ENCODE results near the gene HLA-DQB1.

HLA-DQB1 gene

GRCh38 chr6:32689531-32690501 is 23.4 kb upstream of the HLA-DQB1 start:
- Histone ChIP-seq H2BK5ac (ENCODE audit: low read depth, low read length, poor library complexity, severe bottlenecking) (no peak overlapping the region), H3K4me3 (ENCODE audit: insufficient read depth in 1 of 2, low read depth in 1 of 2, low read length in 2 of 2) (no peak overlapping the region), H2BK15ac (ENCODE audit: low read depth, poor library complexity, severe bottlenecking) (no peak overlapping the region), H3K4me2 (ENCODE audit: low read length, poor library complexity, severe bottlenecking) (no peak overlapping the region), H3K18ac (ENCODE audit: low read depth in 1 of 2, low read length in 2 of 2) (no peak overlapping the region), H2BK12ac (ENCODE audit: low read length in 2 of 2) (no peak overlapping the region), H3K9me3 (ENCODE audit: control insufficient read depth, low read length) (no peaks in the 10 kb centered on the region), H3K27me3 (ENCODE audit: control insufficient read depth in 1 of 2, insufficient read depth in 1 of 2, low read length in 2 of 2) (peaks cover 3 to 32% of the 10 kb centered on the region in 2 experiments), H3K23ac (ENCODE audit: low read length in 2 of 2) (no peak overlapping the region), H3K9ac (ENCODE audit: low read length) (no peak overlapping the region), H3K79me1 (replicated peaks; ENCODE audit: low read length, poor library complexity, severe bottlenecking) (no peaks in the 10 kb centered on the region), H3K14ac (ENCODE audit: low read length in 2 of 2) (no peak overlapping the region), H3K4me1 (ENCODE audit: control insufficient read depth, insufficient read depth, low read depth, low read length) (no peaks in the 10 kb centered on the region), H3K4ac (ENCODE audit: low read depth in 1 of 2, low read length in 2 of 2) (no peak overlapping the region), H4K8ac (ENCODE audit: low read length) (no peak overlapping the region), H2AK5ac (ENCODE audit: low read length, severe bottlenecking) (no peak overlapping the region), H3K27ac (ENCODE audit: low read length, poor library complexity, severe bottlenecking) (no peak overlapping the region), H4K91ac (ENCODE audit: low read length) (no peak overlapping the region), H3K36me3 (ENCODE audit: control insufficient read depth in 1 of 2, insufficient read depth in 2 of 2, low read depth in 1 of 2, low read length in 2 of 2) (no peaks in the 10 kb centered on the region), H2BK120ac (ENCODE audit: low read depth, low read length) (no peak overlapping the region), H2AFZ (ENCODE audit: low read depth, low read length) (no peak overlapping the region)
- WGBS, result 42% methylated on average over 3 of the region's 5 CpGs
- DNase-seq, result no peak

GRCh38 chr6:32685603-32686002 is 19.1 kb upstream of the HLA-DQB1 start:
- Histone ChIP-seq H3K4me1 (ENCODE audit: control insufficient read depth, insufficient read depth, low read depth, low read length) (no peaks in the 10 kb centered on the region), H2BK15ac (ENCODE audit: low read depth, poor library complexity, severe bottlenecking) (no peak overlapping the region), H3K36me3 (ENCODE audit: control insufficient read depth in 1 of 2, insufficient read depth in 2 of 2, low read depth in 1 of 2, low read length in 2 of 2) (no peaks in the 10 kb centered on the region), H4K91ac (ENCODE audit: low read length) (no peak overlapping the region), H4K8ac (ENCODE audit: low read length) (no peak overlapping the region), H2BK120ac (ENCODE audit: low read depth, low read length) (no peak overlapping the region), H3K14ac (ENCODE audit: low read length in 2 of 2) (no peak overlapping the region), H3K9me3 (ENCODE audit: control insufficient read depth, low read length) (peaks cover 4% of the 10 kb centered on the region), H3K4me3 (ENCODE audit: insufficient read depth in 1 of 2, low read depth in 1 of 2, low read length in 2 of 2) (no peak overlapping the region), H3K4ac (ENCODE audit: low read depth in 1 of 2, low read length in 2 of 2) (no peak overlapping the region), H2AK5ac (ENCODE audit: low read length, severe bottlenecking) (no peak overlapping the region), H3K9ac (ENCODE audit: low read length) (no peak overlapping the region), H2BK5ac (ENCODE audit: low read depth, low read length, poor library complexity, severe bottlenecking) (no peak overlapping the region), H3K18ac (ENCODE audit: low read depth in 1 of 2, low read length in 2 of 2) (no peak overlapping the region), H3K79me1 (replicated peaks; ENCODE audit: low read length, poor library complexity, severe bottlenecking) (no peaks in the 10 kb centered on the region), H3K27me3 (ENCODE audit: control insufficient read depth in 1 of 2, insufficient read depth in 1 of 2, low read length in 2 of 2) (peaks cover 9 to 47% of the 10 kb centered on the region in 2 experiments), H2BK12ac (ENCODE audit: low read length in 2 of 2) (no peak overlapping the region), H3K27ac (ENCODE audit: low read length, poor library complexity, severe bottlenecking) (no peak overlapping the region), H3K23ac (ENCODE audit: low read length in 2 of 2) (no peak overlapping the region), H2AFZ (ENCODE audit: low read depth, low read length) (no peak overlapping the region), H3K4me2 (ENCODE audit: low read length, poor library complexity, severe bottlenecking) (no peak overlapping the region)
- WGBS, result 33% methylated on average over 1 of the region's 1 CpG
- DNase-seq, result peak; percentile 8

GRCh38 chr6:32684246-32684645 is 17.8 kb upstream of the HLA-DQB1 start:
- no peak overlapping the region for H2AFZ ChIP-seq (ENCODE audit: low read depth, low read length)
- H3K23ac ChIP-seq (ENCODE audit: low read length in 2 of 2), result no peak overlapping the region
- DNase-seq, result no peak
- no peaks in the 10 kb centered on the region for H3K79me1 ChIP-seq (replicated peaks; ENCODE audit: low read length, poor library complexity, severe bottlenecking)
- H3K4me3 ChIP-seq (ENCODE audit: insufficient read depth in 1 of 2, low read depth in 1 of 2, low read length in 2 of 2), result no peak overlapping the region
- WGBS, result 75% methylated on average over 1 of the region's 3 CpGs
- H2BK15ac ChIP-seq (ENCODE audit: low read depth, poor library complexity, severe bottlenecking), result no peak overlapping the region
- H3K14ac ChIP-seq (ENCODE audit: low read length in 2 of 2), result no peak overlapping the region
- no peak overlapping the region for H3K18ac ChIP-seq (ENCODE audit: low read depth in 1 of 2, low read length in 2 of 2)
- H3K4ac ChIP-seq (ENCODE audit: low read depth in 1 of 2, low read length in 2 of 2), result no peak overlapping the region
- H3K9ac ChIP-seq (ENCODE audit: low read length), result no peak overlapping the region
- H3K4me2 ChIP-seq (ENCODE audit: low read length, poor library complexity, severe bottlenecking), result no peak overlapping the region
- no peak overlapping the region for H4K91ac ChIP-seq (ENCODE audit: low read length)
- no peak overlapping the region for H4K8ac ChIP-seq (ENCODE audit: low read length)
- H3K36me3 ChIP-seq (ENCODE audit: control insufficient read depth in 1 of 2, insufficient read depth in 2 of 2, low read depth in 1 of 2, low read length in 2 of 2), result no peaks in the 10 kb centered on the region
- H2BK12ac ChIP-seq (ENCODE audit: low read length in 2 of 2), result no peak overlapping the region
- H3K4me1 ChIP-seq (ENCODE audit: control insufficient read depth, insufficient read depth, low read depth, low read length), result no peaks in the 10 kb centered on the region
- no peak overlapping the region for H2AK5ac ChIP-seq (ENCODE audit: low read length, severe bottlenecking)
- peaks cover 4% of the 10 kb centered on the region for H3K9me3 ChIP-seq (ENCODE audit: control insufficient read depth, low read length)
- H2BK120ac ChIP-seq (ENCODE audit: low read depth, low read length), result no peak overlapping the region
- no peak overlapping the region for H2BK5ac ChIP-seq (ENCODE audit: low read depth, low read length, poor library complexity, severe bottlenecking)
- no peak overlapping the region for H3K27ac ChIP-seq (ENCODE audit: low read length, poor library complexity, severe bottlenecking)
- peaks cover 6 to 41% of the 10 kb centered on the region in 2 experiments for H3K27me3 ChIP-seq (ENCODE audit: control insufficient read depth in 1 of 2, insufficient read depth in 1 of 2, low read length in 2 of 2)

- Histone ChIP-seq H3K36me3 (ENCODE audit: control insufficient read depth in 1 of 2, insufficient read depth in 2 of 2, low read depth in 1 of 2, low read length in 2 of 2) (no peaks in the 10 kb centered on the region), H3K9ac (ENCODE audit: low read length) (no peak overlapping the region), H2BK15ac (ENCODE audit: low read depth, poor library complexity, severe bottlenecking) (no peak overlapping the region), H3K27me3 (ENCODE audit: control insufficient read depth in 1 of 2, insufficient read depth in 1 of 2, low read length in 2 of 2) (peaks cover 6 to 21% of the 10 kb centered on the region in 2 experiments), H3K4me3 (ENCODE audit: insufficient read depth in 1 of 2, low read depth in 1 of 2, low read length in 2 of 2) (no peak overlapping the region), H4K91ac (ENCODE audit: low read length) (no peak overlapping the region), H3K14ac (ENCODE audit: low read length in 2 of 2) (no peak overlapping the region), H3K79me1 (replicated peaks; ENCODE audit: low read length, poor library complexity, severe bottlenecking) (no peaks in the 10 kb centered on the region), H4K8ac (ENCODE audit: low read length) (no peak overlapping the region), H3K23ac (ENCODE audit: low read length in 2 of 2) (no peak overlapping the region), H3K27ac (ENCODE audit: low read length, poor library complexity, severe bottlenecking) (no peak overlapping the region), H2BK120ac (ENCODE audit: low read depth, low read length) (no peak overlapping the region), H2AFZ (ENCODE audit: low read depth, low read length) (no peak overlapping the region), H3K4me2 (ENCODE audit: low read length, poor library complexity, severe bottlenecking) (no peak overlapping the region), H3K4me1 (ENCODE audit: control insufficient read depth, insufficient read depth, low read depth, low read length) (no peaks in the 10 kb centered on the region), H2AK5ac (ENCODE audit: low read length, severe bottlenecking) (no peak overlapping the region), H3K9me3 (ENCODE audit: control insufficient read depth, low read length) (peaks cover 4% of the 10 kb centered on the region), H2BK12ac (ENCODE audit: low read length in 2 of 2) (no peak overlapping the region), H3K18ac (ENCODE audit: low read depth in 1 of 2, low read length in 2 of 2) (no peak overlapping the region), H3K4ac (ENCODE audit: low read depth in 1 of 2, low read length in 2 of 2) (no peak overlapping the region), H2BK5ac (ENCODE audit: low read depth, low read length, poor library complexity, severe bottlenecking) (no peak overlapping the region)
- DNase-seq, result no peak
- no CpG with 5 or more reads among the region's 1 CpG for WGBS
Measured at GRCh38 chr6:32680055-32680454, 13.6 kb upstream of the HLA-DQB1 start.
